WTC11 (cell line): Measurements from ENCODE around the gene CCL17. TPM values are rescaled to one million over a fixed set of nuclear protein-coding genes. Genes with fewer than 3 reads are reported as not detected.

Experiments
- ATAC-seq: fragments of 200-7000 bp; cut with Tn5 transposase; 2 replicates; pipeline ENCODE4 v1.10.0; 2021; ENCODE audit warnings: mild to moderate bottlenecking, moderate library complexity
- CTCF ChIA-PET: fragments of 300-600 bp; sonication (Branson Sonifier 250); formaldehyde crosslinking; loops from one replicate; lab custom pipeline; 2021; ENCODE audit warnings: antibody characterized with exemption; lab: Charles Lee
- POLR2A ChIA-PET: fragments of 350-600 bp; sonication (Branson Sonifier 250); formaldehyde crosslinking; loops from one replicate; lab custom pipeline; 2021; ENCODE audit warnings: antibody characterized with exemption; lab: Charles Lee
- DNase-seq: peaks from one replicate; pipeline ENCODE4 v3.0.0; 2021; ENCODE audit warnings: low spot score
- H3K27ac Mint-ChIP-seq: 2 replicates; pipeline ENCODE4 v1.8.0; 2021; ENCODE audit warnings: mixed read lengths
- H3K27me3 Mint-ChIP-seq: 2 replicates; pipeline ENCODE4 v1.8.0; 2021; ENCODE audit warnings: low read depth, mild to moderate bottlenecking, moderate library complexity, mixed read lengths
- H3K36me3 Mint-ChIP-seq: 2 replicates; pipeline ENCODE4 v1.8.0; 2021; ENCODE audit warnings: mixed read lengths
- H3K4me1 Mint-ChIP-seq: 2 replicates; pipeline ENCODE4 v1.8.0; 2022; ENCODE audit warnings: mixed read lengths
- H3K4me3 Mint-ChIP-seq: 2 replicates; pipeline ENCODE4 v1.8.0; 2021; ENCODE audit warnings: mild to moderate bottlenecking, moderate library complexity, mixed read lengths
- H3K9me3 Mint-ChIP-seq: 2 replicates; pipeline ENCODE4 v1.8.0; 2021; ENCODE audit warnings: mixed read lengths
- AFF4 ChIP-seq: sonication (generic); formaldehyde crosslinking; IDR thresholded peaks from 2 replicates; pipeline ENCODE4 v1.8.1; 2023; ENCODE audit warnings: mild to moderate bottlenecking, missing genetic modification reagents, borderline replicate concordance
- ATF6 ChIP-seq: sonication (generic); formaldehyde crosslinking; IDR thresholded peaks from 2 replicates; pipeline ENCODE4 v1.8.1; 2023; ENCODE audit warnings: mild to moderate bottlenecking, missing genetic modification reagents
- HMGA2 ChIP-seq: fragments of 250-450 bp; sonication (Bioruptor Pico); IDR thresholded peaks from 2 replicates; pipeline ENCODE4 v1.4.0; 2021; ENCODE audit warnings: mild to moderate bottlenecking, moderate library complexity
- IRF2 ChIP-seq: sonication (generic); formaldehyde crosslinking; IDR thresholded peaks from 2 replicates; pipeline ENCODE4 v1.8.0; 2022; ENCODE audit warnings: low read depth, missing genetic modification reagents, borderline replicate concordance
- MYBL2 ChIP-seq: sonication (generic); formaldehyde crosslinking; IDR thresholded peaks from 2 replicates; pipeline ENCODE4 v1.8.1; 2023; ENCODE audit warnings: mild to moderate bottlenecking, moderate library complexity, missing genetic modification reagents
- NFATC4 ChIP-seq: fragments of 250-450 bp; sonication (Bioruptor Pico); IDR thresholded peaks from 2 replicates; pipeline ENCODE4 v1.9.0; 2021; ENCODE audit warnings: mild to moderate bottlenecking
- NFE2L1 ChIP-seq: sonication (generic); formaldehyde crosslinking; IDR thresholded peaks from 2 replicates; pipeline ENCODE4 v1.8.1; 2023; ENCODE audit warnings: missing genetic modification reagents
- OVOL2 ChIP-seq: fragments of 250-450 bp; sonication (Bioruptor Pico); IDR thresholded peaks from 2 replicates; pipeline ENCODE4 v1.9.0; 2021; ENCODE audit warnings: mild to moderate bottlenecking, borderline replicate concordance
- PRRX2 ChIP-seq: fragments of 250-450 bp; sonication (Bioruptor Pico); IDR thresholded peaks from 2 replicates; pipeline ENCODE4 v1.8.0; 2021; ENCODE audit warnings: mild to moderate bottlenecking
- SMAD4 ChIP-seq: sonication (generic); formaldehyde crosslinking; IDR thresholded peaks from 2 replicates; pipeline ENCODE4 v1.8.0; 2022; ENCODE audit warnings: mild to moderate bottlenecking, missing genetic modification reagents
- ZNF232 ChIP-seq: sonication (generic); formaldehyde crosslinking; IDR thresholded peaks from 2 replicates; pipeline ENCODE4 v1.8.0; 2022; ENCODE audit warnings: mild to moderate bottlenecking, missing genetic modification reagents
- ZNF263 ChIP-seq: sonication (generic); formaldehyde crosslinking; IDR thresholded peaks from 2 replicates; pipeline ENCODE4 v1.8.1; 2022; ENCODE audit warnings: low read depth, mild to moderate bottlenecking, moderate library complexity, missing genetic modification reagents
- ZNF416 ChIP-seq: fragments of 250-450 bp; sonication (Bioruptor Pico); IDR thresholded peaks from 2 replicates; pipeline ENCODE4 v1.9.0; 2021; ENCODE audit warnings: mild to moderate bottlenecking, inconsistent platforms
- ZNF423 ChIP-seq: fragments of 250-450 bp; sonication (Bioruptor Pico); IDR thresholded peaks from 2 replicates; pipeline ENCODE4 v2.1.2; 2022; ENCODE audit warnings: mild to moderate bottlenecking, moderate library complexity
- ZSCAN18 ChIP-seq: fragments of 250-450 bp; sonication (Bioruptor Pico); IDR thresholded peaks from 2 replicates; pipeline ENCODE4 v2.1.2; 2022; ENCODE audit warnings: mild to moderate bottlenecking, moderate library complexity
- total RNA-seq: library from RNA; stranded (reverse); gene quantifications from 3 replicates; pipeline ENCODE4 v1.2.3, GENCODE V29; 2021
- TF ChIP-seq, protein P1 (sequence below): sonication (generic); formaldehyde crosslinking; conservative IDR thresholded peaks from 2 replicates; pipeline ENCODE4 v1.8.1; 2022; ENCODE audit warnings: mild to moderate bottlenecking, missing genetic modification reagents
- TF ChIP-seq, protein P2 (sequence below): fragments of 200-600 bp; IDR thresholded peaks from 2 replicates; pipeline ENCODE4 v1.8.0; 2022; ENCODE audit warnings: antibody characterized with exemption
- TF ChIP-seq, protein P3 (sequence below): sonication (generic); formaldehyde crosslinking; IDR thresholded peaks from 2 replicates; pipeline ENCODE4 v1.8.0; 2022; ENCODE audit warnings: mild to moderate bottlenecking, missing genetic modification reagents
- TF ChIP-seq, protein P4 (sequence below): sonication (generic); formaldehyde crosslinking; conservative IDR thresholded peaks from 2 replicates; pipeline ENCODE4 v1.8.1; 2023; ENCODE audit warnings: mild to moderate bottlenecking, low read depth, missing genetic modification reagents, moderate library complexity

Gene CCL17
- total RNA-seq, 1 experiment from 2014 or later, result not detected

DNA sequence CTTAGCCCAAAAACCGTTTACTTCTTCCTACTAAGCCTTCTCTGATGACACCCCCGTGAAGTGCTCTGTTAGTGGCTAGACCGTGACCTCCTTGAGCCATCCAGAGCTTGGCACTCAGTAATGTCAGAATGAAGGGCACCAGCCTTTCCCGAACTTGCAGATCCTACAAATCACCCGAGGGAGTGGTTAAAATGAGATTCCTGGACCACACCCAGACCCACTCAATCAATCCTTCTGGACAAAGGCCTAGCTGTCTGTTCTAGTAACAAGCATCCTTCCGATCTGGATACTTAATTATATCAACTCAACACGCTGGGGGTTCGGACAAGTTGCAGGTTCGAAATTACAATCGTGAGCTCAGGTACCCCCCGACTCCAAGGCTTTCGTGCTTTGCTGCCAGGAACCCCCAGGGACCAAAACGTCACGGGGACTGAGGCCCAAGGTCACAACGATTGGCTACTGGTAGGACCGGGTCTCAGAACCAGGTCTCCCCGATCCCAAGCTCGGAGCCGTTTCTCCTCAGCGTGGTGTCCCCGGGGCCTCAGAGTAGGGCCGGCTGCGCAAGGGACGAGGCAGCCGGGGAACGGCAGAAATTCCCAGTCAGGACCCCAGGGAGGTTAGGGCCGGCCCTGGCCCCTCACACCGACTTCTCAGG is 42.1 kb downstream of the CCL17 start:
- Mint-ChIP-seq H3K9me3 (peaks cover 2% of the 10 kb centered on the region), H3K4me3 (peak overlapping the region; percentile 91), H3K27ac (peak overlapping the region; percentile 9), H3K27me3 (no peaks in the 10 kb centered on the region), H3K4me1 (peaks cover 13% of the 10 kb centered on the region), H3K36me3 (peaks cover 20% of the 10 kb centered on the region)
- TF ChIP-seq NFE2L1, result no peak
- ATAC-seq (peak; percentile 36), DNase-seq (no peak)
- CTCF ChIA-PET, result interaction anchor here (0.7 to 3.8 kb wide), 13 partner anchors 9 to 354 kb away, joined by 3 to 36 read pairs (median 5); partner anchors contain the start of genes CCL17, CPNE2 and POLR2C
- POLR2A ChIA-PET, result interaction anchor here (0.8 to 1.3 kb wide), 5 partner anchors 15 to 73 kb away, joined by 3 to 9 read pairs (median 4); partner anchors contain the start of gene POLR2C

DNA sequence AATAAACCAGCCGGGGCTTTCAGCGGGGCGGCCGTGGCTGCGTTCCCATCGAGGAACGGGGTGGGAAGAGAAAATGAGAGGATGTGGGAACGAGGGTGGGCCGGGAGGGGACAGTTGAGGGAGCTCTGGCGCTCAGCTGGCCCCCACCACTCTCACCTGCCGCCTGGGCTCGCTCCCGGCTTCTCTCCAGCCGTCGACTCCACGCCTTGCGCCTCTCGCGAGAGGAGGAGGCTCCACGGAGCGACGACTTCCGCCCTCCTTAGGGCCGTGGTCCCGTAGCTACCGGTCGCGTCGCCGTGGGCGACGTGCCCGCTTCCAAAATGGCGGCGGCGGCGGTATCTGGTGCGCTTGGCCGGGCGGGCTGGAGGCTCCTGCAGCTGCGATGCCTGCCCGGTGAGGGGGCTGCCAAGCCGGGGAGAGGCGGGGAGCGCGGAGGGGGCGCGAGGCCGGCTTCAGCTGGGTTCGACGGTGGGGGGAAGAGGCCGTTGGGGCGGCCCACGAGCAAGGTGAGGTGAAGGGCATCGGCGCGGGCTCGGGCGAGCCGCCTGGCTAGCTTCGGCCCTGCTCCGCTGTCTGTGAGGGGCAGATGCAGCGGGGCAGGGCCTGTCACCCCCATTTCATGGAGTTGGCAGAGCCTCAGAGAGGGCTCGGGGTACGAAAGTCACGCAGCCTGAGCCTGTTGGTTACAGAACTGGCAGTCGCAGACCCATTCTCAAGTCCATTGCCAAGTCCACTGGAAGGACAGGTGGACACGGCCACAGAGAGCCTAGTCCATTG is 42.8 kb downstream of the CCL17 start, which contains the start of the genes CIAPIN1 and COQ9:
CIAPIN1 (minus strand) TSS at position 200 of the 777 bp plus-strand sequence. CDS start 6,457 bp downstream, outside the sequence.
COQ9 (plus strand) TSS at position 294 of the 777 bp plus-strand sequence; CDS start at position 321, 27 bp downstream.
- DNase-seq (peak; percentile 92), ATAC-seq (peak; percentile 99)
- CTCF ChIA-PET, result interaction anchor here (0.7 to 3.8 kb wide), 13 partner anchors 9 to 355 kb away, joined by 3 to 36 read pairs (median 5); partner anchors contain the start of genes CCL17, CPNE2 and POLR2C
- POLR2A ChIA-PET, result interaction anchor here (0.6 to 1.3 kb wide), 7 partner anchors 15 to 149 kb away, joined by 3 to 9 read pairs (median 3); partner anchors contain the start of gene POLR2C
- Mint-ChIP-seq H3K27me3 (no peaks in the 10 kb centered on the region), H3K36me3 (peaks cover 22% of the 10 kb centered on the region), H3K9me3 (no peaks in the 10 kb centered on the region), H3K4me3 (peak within 1 kb of the TSS; percentile 91), H3K27ac (peak within 1 kb of the TSS; percentile 32), H3K4me1 (peaks cover 13% of the 10 kb centered on the region)
- TF ChIP-seq SMAD4 (CRISPR knock-in tag) (no peak), MYBL2 (CRISPR knock-in tag) (peak; percentile 59; the same call in 1 of the 2 replicates), ATF6 (no peak), ZNF423 (CRISPR knock-in tag) (no peak), PRRX2 (CRISPR knock-in tag) (no peak), OVOL2 (no peak), AFF4 (no peak), IRF2 (CRISPR knock-in tag) (no peak), ZNF232 (CRISPR knock-in tag) (0 out of 2 replicates have a peak, but pooled peaks have one; percentile 41), HMGA2 (no peak), ZNF416 (CRISPR knock-in tag) (no peak), ZNF263 (CRISPR knock-in tag) (no peak), ZSCAN18 (CRISPR knock-in tag) (no peak), NFATC4 (no peak)
- TF ChIP-seq, protein P1, sequence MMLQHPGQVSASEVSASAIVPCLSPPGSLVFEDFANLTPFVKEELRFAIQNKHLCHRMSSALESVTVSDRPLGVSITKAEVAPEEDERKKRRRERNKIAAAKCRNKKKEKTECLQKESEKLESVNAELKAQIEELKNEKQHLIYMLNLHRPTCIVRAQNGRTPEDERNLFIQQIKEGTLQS (CRISPR knock-in tag), result no peak
- TF ChIP-seq, protein P2, sequence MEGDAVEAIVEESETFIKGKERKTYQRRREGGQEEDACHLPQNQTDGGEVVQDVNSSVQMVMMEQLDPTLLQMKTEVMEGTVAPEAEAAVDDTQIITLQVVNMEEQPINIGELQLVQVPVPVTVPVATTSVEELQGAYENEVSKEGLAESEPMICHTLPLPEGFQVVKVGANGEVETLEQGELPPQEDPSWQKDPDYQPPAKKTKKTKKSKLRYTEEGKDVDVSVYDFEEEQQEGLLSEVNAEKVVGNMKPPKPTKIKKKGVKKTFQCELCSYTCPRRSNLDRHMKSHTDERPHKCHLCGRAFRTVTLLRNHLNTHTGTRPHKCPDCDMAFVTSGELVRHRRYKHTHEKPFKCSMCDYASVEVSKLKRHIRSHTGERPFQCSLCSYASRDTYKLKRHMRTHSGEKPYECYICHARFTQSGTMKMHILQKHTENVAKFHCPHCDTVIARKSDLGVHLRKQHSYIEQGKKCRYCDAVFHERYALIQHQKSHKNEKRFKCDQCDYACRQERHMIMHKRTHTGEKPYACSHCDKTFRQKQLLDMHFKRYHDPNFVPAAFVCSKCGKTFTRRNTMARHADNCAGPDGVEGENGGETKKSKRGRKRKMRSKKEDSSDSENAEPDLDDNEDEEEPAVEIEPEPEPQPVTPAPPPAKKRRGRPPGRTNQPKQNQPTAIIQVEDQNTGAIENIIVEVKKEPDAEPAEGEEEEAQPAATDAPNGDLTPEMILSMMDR, result no peak
- TF ChIP-seq, protein P3, sequence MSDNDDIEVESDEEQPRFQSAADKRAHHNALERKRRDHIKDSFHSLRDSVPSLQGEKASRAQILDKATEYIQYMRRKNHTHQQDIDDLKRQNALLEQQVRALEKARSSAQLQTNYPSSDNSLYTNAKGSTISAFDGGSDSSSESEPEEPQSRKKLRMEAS (CRISPR knock-in tag), result peak; percentile 86; the same call in 1 of the 2 replicates
- TF ChIP-seq, protein P4, sequence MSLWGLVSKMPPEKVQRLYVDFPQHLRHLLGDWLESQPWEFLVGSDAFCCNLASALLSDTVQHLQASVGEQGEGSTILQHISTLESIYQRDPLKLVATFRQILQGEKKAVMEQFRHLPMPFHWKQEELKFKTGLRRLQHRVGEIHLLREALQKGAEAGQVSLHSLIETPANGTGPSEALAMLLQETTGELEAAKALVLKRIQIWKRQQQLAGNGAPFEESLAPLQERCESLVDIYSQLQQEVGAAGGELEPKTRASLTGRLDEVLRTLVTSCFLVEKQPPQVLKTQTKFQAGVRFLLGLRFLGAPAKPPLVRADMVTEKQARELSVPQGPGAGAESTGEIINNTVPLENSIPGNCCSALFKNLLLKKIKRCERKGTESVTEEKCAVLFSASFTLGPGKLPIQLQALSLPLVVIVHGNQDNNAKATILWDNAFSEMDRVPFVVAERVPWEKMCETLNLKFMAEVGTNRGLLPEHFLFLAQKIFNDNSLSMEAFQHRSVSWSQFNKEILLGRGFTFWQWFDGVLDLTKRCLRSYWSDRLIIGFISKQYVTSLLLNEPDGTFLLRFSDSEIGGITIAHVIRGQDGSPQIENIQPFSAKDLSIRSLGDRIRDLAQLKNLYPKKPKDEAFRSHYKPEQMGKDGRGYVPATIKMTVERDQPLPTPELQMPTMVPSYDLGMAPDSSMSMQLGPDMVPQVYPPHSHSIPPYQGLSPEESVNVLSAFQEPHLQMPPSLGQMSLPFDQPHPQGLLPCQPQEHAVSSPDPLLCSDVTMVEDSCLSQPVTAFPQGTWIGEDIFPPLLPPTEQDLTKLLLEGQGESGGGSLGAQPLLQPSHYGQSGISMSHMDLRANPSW (CRISPR knock-in tag), result 0 out of 2 replicates have a peak, but pooled peaks have one; percentile 92
